HCT116 (cell line): ENCODE results near the gene ARMC12. TPM values are rescaled to one million over a fixed set of nuclear protein-coding genes. Genes with fewer than 3 reads are reported as not detected.

Experiments used
- ATAC-seq: fragments of 200-7000 bp; cut with Tn5 transposase; 2 replicates; pipeline ENCODE4 v1.9.1; 2020; ENCODE audit warnings: mild to moderate bottlenecking, moderate library complexity
- BruUV-seq: library from RNA; stranded (reverse); fragments of 400-500 nt; replicated peaks from 2 replicates; lab custom pipeline; 2021; lab: Mats Ljungman, UMichigan
- CTCF ChIA-PET: fragments of 300-600 bp; sonication (Branson Sonifier 250); formaldehyde crosslinking; loops from one replicate; lab custom pipeline; 2021; ENCODE audit warnings: antibody characterized with exemption; lab: Charles Lee
- POLR2A ChIA-PET: fragments of 300-600, 350-600 bp; sonication (Branson Sonifier 250); formaldehyde crosslinking; loops from one replicate; lab custom pipeline; 2021; ENCODE audit warnings: antibody characterized with exemption; lab: Charles Lee
- RAD21 ChIA-PET, 2 experiments: fragments of 300-600 bp; sonication (Branson Sonifier 250); formaldehyde crosslinking; loops; one replicate each; lab custom pipeline; 2023; ENCODE audit warnings: low total read pairs in 2 of 2; ENCODE audit not compliant: uncharacterized antibody in 2 of 2, unreplicated experiment in 2 of 2, low non-redundant PET in 1 of 2; lab: Charles Lee
- DNase-seq: peaks from one replicate; pipeline ENCODE4 v3.0.0-alpha.2; 2010; ENCODE audit warnings: low read depth, low spot score
- H2AFZ ChIP-seq: fragments of 200-600 bp; shearing (Covaris generic), sonication (generic); 2 replicates; pipeline ENCODE4 v1.6.1; 2017; ENCODE audit warnings: low read depth, mixed run types, mixed read lengths, antibody characterized with exemption, low read length; ENCODE audit not compliant: poor library complexity, severe bottlenecking
- H3K27ac ChIP-seq: 2 replicates; pipeline ENCODE4 v1.5.1; 2012; ENCODE audit warnings: low read depth, low read length
- H3K27me3 ChIP-seq: fragments of 200-600 bp; sonication (generic); 2 replicates; pipeline ENCODE4 v1.6.1; 2016; ENCODE audit warnings: mixed run types, low read length, mixed read lengths; ENCODE audit not compliant: insufficient read depth
- H3K36me3 ChIP-seq, 2 experiments: fragments of 200-500 bp in 1 of 2; fragments of 200-600 bp in 1 of 2; sonication (Bioruptor generic) in 1 of 2; sonication (generic) in 1 of 2; 2 replicates each; pipeline versions ENCODE4 v1.5.1 to v1.6.1; 2014 to 2016; ENCODE audit warnings: low read length in 2 of 2, inconsistent platforms in 1 of 2, mixed read lengths in 1 of 2, mixed run types in 1 of 2; ENCODE audit not compliant: insufficient read depth in 2 of 2, control insufficient read depth in 1 of 2
- H3K4me1 ChIP-seq, 2 experiments: fragments of 200-600 bp in 1 of 2; sonication (generic) in 1 of 2; 2 replicates each; pipeline versions ENCODE4 v1.5.1 to v1.6.1; 2012 to 2017; ENCODE audit warnings: low read length in 2 of 2, inconsistent platforms in 1 of 2, mild to moderate bottlenecking in 1 of 2, mixed read lengths in 1 of 2, mixed run types in 1 of 2, moderate library complexity in 1 of 2; ENCODE audit not compliant: insufficient read depth in 2 of 2, control insufficient read depth in 1 of 2
- H3K4me2 ChIP-seq: fragments of 200-600 bp; sonication (generic); 2 replicates; pipeline ENCODE4 v1.6.1; 2017; ENCODE audit warnings: mixed run types, low read length, mixed read lengths
- H3K4me3 ChIP-seq, 2 experiments: fragments of 200-600 bp in 1 of 2; sonication (generic) in 1 of 2; replicated peaks in 1 of 2; 2 replicates each; pipeline ENCODE4 v1.5.1; 2011 to 2016; ENCODE audit warnings: low read length in 2 of 2, control low read depth in 1 of 2, low read depth in 1 of 2, mild to moderate bottlenecking in 1 of 2, mixed read lengths in 1 of 2, mixed run types in 1 of 2
- H3K79me2 ChIP-seq: fragments of 200-600 bp; sonication (generic); 2 replicates; pipeline ENCODE4 v1.6.1; 2017; ENCODE audit warnings: mild to moderate bottlenecking, mixed run types, low read length, moderate library complexity, mixed read lengths; ENCODE audit not compliant: insufficient read depth
- H3K9ac ChIP-seq: fragments of 200-600 bp; sonication (generic); 2 replicates; pipeline ENCODE4 v1.6.1; 2016; ENCODE audit warnings: low read length, mixed read lengths
- H3K9me2 ChIP-seq: fragments of 200-600 bp; sonication (generic), shearing (Covaris generic); 2 replicates; pipeline ENCODE4 v1.6.1; 2017; ENCODE audit warnings: mixed run types, mild to moderate bottlenecking, moderate library complexity; ENCODE audit not compliant: insufficient read depth
- H3K9me3 ChIP-seq, 2 experiments: fragments of 200-500 bp in 1 of 2; fragments of 200-600 bp in 1 of 2; sonication (Bioruptor generic) in 1 of 2; sonication (generic) in 1 of 2; 2 replicates each; pipeline ENCODE4 v1.6.1; 2014 to 2017; ENCODE audit warnings: low read length in 2 of 2, mixed read lengths in 2 of 2, inconsistent platforms in 1 of 2, low read depth in 1 of 2, mild to moderate bottlenecking in 1 of 2, mixed run types in 1 of 2, moderate library complexity in 1 of 2; ENCODE audit not compliant: control insufficient read depth in 1 of 2, insufficient read depth in 1 of 2
- H4K20me1 ChIP-seq: fragments of 200-600 bp; sonication (generic), shearing (Covaris generic); 2 replicates; pipeline ENCODE4 v1.6.1; 2017; ENCODE audit warnings: mixed run types, mild to moderate bottlenecking, moderate library complexity; ENCODE audit not compliant: insufficient read depth
- ATF3 ChIP-seq: IDR thresholded peaks from 2 replicates; pipeline ENCODE4 v1.6.1; 2012
- EGR1 ChIP-seq: IDR thresholded peaks from 2 replicates; pipeline ENCODE4 v1.6.1; 2012; ENCODE audit warnings: low read depth
- ELF1 ChIP-seq: IDR thresholded peaks from 2 replicates; pipeline ENCODE4 v1.6.1; 2012; ENCODE audit warnings: low read depth, borderline replicate concordance
- EZH2phosphoT487 ChIP-seq: fragments of 200-600 bp; IDR thresholded peaks from 2 replicates; pipeline ENCODE4 v1.6.1; 2018; ENCODE audit warnings: antibody characterized with exemption, borderline replicate concordance
- JUND ChIP-seq: IDR thresholded peaks from 2 replicates; pipeline ENCODE4 v1.6.1; 2012
- MAX ChIP-seq: IDR thresholded peaks from 2 replicates; pipeline ENCODE4 v1.6.1; 2012
- REST ChIP-seq: IDR thresholded peaks from 2 replicates; pipeline ENCODE4 v1.6.1; 2012; ENCODE audit warnings: low read depth
- SIN3A ChIP-seq: IDR thresholded peaks from 2 replicates; pipeline ENCODE4 v1.6.1; 2012; ENCODE audit warnings: low read depth
- SP1 ChIP-seq: IDR thresholded peaks from 2 replicates; pipeline ENCODE4 v1.6.1; 2012; ENCODE audit warnings: low read depth
- YY1 ChIP-seq: IDR thresholded peaks from 2 replicates; pipeline ENCODE4 v1.6.1; 2011; ENCODE audit warnings: low read length, low read depth, moderate library complexity, mild to moderate bottlenecking; ENCODE audit not compliant: insufficient replicate concordance; ENCODE audit errors: extremely low read depth
- ZFX ChIP-seq: fragments of 450-650 bp; IDR thresholded peaks from 2 replicates; pipeline ENCODE4 v1.6.1; 2017
- intact Hi-C: fragments of 100-400 bp; cut with micrococcal nuclease; formaldehyde crosslinking; loops from 2 replicates; pipeline ENCODE4 v1.10.0; 2022
- total RNA-seq: library from RNA; stranded (reverse); gene quantifications from one replicate; pipeline ENCODE4 v1.2.1, GENCODE V29; 2021; ENCODE audit not compliant: unreplicated experiment

The ARMC12 gene
- total RNA-seq, 1 experiment from 2014 or later, result 0.79 TPM

- ATAC-seq (no peak), DNase-seq (no peak)
- Histone ChIP-seq H3K27ac (no peak overlapping the region), H3K79me2 (no peaks in the 10 kb centered on the region), H4K20me1 (no peaks in the 10 kb centered on the region), H3K4me3 (no peak overlapping the region), H3K9me3 (no peaks in the 10 kb centered on the region), H3K9ac (no peak overlapping the region), H3K4me1 (peaks cover 23 to 38% of the 10 kb centered on the region in 2 experiments), H2AFZ (no peak overlapping the region), H3K36me3 (no peaks in the 10 kb centered on the region), H3K9me2 (no peaks in the 10 kb centered on the region), H3K27me3 (no peaks in the 10 kb centered on the region), H3K4me2 (no peak overlapping the region)
- RAD21 ChIA-PET, result no interaction called here
- TF ChIP-seq YY1, result no peak
- no peak for TF ChIP-seq REST
- no peak for TF ChIP-seq MAX
- no peak for TF ChIP-seq ZFX
- no peak for TF ChIP-seq EGR1
- TF ChIP-seq ELF1, result no peak
- TF ChIP-seq SIN3A, result no peak
- no peak for TF ChIP-seq ATF3
- TF ChIP-seq EZH2phosphoT487, result no peak
- TF ChIP-seq SP1, result no peak
- no peak for TF ChIP-seq JUND
- POLR2A ChIA-PET, result interaction anchor here (0.5 kb wide), 1 partner anchor 9 kb away, joined by 3 read pairs; no protein-coding TSS in a partner anchor
- intact Hi-C loops, result no loop called here
- CTCF ChIA-PET, result no interaction called here
- no TSS peak for BruUV-seq
These were observed 13.2 kb upstream of the ARMC12 start for GRCh38 chr6:35723587-35723986.
